A172 (cell line): ENCODE data around the gene ANK3. TPM values are rescaled to one million over a fixed set of nuclear protein-coding genes. Genes with fewer than 3 reads are reported as not detected.

ENCODE experiments used
- DNase-seq: peaks from one replicate; pipeline ENCODE4 v3.0.0-alpha.2; 2015; ENCODE audit warnings: low spot score
- total RNA-seq: library from RNA; depleted of rRNA; stranded (reverse); fragments of >200 nt; shearing (Covaris generic); gene quantifications from 2 replicates; pipeline ENCODE4 v1.2.3, GENCODE V29; 2014

The ANK3 gene
- total RNA-seq, 1 experiment from 2014 or later = 9.0 TPM

DNA sequence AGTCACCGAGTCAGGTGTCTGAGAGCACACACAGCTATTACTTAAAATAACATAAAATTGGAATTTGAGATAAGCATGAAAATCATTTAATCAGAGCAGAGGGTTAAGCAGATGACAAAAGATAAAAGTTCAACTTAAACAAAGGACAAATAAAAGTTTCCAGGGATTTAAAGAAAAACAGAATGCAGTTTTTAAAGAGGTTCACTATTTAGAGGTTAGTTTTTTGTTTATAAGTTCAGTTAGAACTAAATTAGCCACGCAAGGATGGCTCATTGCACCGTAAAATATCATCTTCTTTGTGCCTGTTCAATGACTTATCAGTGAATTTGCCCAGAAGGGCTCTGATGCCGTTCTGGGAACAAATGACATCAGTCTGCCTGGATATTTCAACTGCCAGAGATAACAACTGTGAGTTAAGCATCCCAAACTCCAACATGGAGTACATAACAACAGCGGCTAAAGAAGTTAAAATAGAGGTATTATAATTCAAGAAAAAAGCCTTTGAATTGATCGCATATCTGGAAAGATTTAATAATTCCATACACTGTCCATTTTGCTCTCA is 107.8 kb downstream of the ANK3 start:
- no peak for DNase-seq

DNA sequence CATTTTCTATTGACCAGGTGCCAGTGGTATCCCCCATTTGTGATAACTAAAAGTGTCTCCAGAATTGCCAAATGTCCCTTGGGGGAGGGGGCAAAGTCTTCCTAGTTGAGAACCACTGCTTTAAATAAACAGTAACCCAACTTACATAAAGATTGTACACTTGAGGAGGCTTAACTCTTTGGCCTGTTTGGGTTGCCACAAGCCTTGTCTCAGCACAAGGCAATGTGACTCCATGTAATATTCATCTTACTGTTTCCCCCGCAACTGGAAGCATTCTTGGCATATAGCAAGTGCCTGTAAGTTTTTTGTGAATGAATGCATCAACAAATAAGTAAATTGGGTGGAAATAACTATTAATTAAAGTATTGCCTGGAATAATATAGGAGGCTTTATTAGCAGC is 108.3 kb downstream of the ANK3 start:
- no peak for DNase-seq

DNA sequence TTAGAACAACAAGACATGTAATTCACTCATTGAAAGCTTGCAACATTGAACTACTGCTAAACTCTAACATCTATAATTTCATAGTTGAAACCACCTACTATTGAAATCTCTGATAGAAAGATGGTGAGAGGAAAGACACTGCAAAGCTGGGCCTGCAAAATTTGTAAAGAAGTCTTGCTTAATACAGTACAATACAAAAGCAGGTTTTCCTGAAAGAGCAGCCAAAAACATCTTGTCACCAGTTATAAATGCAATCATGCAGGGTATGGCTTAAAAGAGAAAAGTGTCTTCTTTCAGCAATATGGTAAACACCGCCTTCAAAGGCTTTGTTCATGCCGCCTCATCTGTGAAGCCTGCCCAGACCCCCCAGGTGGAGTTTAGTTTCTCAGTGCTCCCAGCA is 109.2 kb downstream of the ANK3 start:
- DNase-seq = no peak

DNA sequence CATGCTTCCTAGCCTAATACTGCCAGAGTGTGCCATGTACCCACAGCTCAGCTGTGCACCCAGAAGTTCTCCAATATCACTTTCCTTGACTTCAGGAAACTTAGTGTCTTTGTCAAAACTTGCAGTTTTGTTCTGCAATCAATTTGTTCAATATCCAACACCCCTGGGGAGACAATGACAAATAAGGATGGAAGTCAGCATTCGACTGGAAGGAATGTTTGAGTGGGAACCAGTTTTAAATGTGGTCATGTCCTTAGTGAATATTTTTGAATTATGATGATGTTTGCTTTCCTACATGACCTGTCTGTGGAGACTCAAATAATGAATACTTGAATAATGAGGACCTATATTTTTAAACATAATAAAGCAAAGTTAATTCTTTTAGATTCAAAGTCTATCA is 112.0 kb downstream of the ANK3 start:
- DNase-seq = no peak

DNA sequence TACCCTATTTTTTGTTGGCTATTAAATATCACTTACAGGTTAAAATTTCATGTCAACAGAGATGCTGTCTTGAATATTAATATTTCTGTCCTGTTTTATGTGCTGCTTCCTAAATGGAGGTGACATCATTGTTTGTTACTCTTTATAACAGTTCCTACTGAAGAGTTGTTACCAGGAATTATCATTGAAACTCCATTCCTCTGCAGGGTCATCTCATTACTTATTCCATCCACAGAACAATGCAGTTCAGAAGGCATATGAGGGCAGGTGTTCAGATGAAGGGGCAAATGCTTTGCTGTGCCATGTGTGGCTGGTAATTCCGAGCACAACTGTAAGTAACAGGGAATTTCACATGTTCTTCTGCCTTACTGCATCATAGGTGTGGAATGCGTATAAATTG is 113.4 kb downstream of the ANK3 start:
- no peak for DNase-seq

DNA sequence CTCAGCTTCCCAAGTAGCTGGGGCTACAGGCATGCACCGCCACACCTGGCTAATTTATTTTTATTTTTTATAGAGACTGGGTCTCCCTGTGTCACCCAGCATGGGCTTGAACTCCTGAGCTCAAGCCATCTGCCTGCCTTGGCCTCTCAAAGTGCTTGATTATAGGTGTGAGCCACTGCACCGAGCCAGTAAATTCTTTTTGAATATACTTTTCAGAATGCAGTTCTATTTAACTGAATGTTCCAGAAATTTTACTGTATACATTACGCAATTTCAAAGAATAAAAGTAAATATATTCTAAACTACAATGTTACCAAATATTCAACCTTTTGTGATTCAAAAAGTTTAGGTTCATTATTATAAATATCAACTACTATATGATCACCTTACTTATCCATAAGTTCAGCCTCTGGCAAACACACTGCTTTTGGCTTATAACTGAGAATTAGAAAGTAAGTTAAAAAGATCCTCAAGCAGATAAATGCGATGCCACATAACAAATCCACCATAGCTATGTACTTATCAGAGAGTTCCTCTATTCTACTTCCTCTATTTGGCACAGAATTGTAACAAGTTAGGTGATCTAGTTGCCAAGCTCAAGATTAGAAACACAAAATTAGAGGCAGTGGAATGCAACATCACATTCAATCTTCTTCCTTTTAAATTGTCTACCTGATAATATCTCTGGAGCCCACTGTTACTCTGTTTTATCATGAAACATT is 118.2 kb downstream of the ANK3 start:
- DNase-seq = no peak

DNA sequence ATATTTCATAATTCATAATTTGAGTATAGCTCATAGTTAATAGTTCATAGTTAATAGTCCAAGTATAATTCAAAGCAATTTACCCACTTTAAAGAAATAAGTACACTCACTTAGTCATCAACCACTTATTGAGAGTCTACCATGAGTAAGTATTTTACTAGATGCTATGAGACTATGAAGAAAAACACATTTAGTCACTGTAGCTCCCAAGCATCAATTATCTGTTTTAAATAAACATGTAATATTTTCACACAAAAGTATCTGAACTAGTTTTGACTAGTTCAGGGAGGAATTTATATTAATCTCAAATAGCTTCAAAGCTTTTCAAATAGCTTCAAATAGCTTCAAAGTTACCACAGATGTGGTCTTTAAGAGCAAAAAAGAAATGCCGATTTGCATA is 119.2 kb downstream of the ANK3 start:
- DNase-seq = peak; percentile 10

DNA sequence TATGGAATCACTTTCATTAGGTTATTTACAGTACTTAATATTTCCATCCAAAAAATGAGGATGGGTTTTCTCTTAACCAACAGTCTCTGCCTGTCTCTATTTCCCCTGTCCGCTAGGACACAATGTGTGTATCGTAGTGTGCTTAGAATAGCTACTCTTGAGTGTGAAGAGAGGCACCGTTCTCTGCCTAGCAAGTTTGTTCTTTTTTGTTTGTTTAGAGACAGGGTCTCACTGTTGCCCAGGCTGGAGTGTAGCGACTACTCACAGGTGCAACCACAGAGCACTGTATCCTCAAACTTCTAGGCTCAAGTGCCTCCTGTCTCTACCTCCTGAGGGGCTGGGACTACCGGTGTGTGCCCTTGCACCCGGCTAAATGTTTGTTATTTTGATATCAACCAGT is 121.9 kb downstream of the ANK3 start:
- DNase-seq = no peak

DNA sequence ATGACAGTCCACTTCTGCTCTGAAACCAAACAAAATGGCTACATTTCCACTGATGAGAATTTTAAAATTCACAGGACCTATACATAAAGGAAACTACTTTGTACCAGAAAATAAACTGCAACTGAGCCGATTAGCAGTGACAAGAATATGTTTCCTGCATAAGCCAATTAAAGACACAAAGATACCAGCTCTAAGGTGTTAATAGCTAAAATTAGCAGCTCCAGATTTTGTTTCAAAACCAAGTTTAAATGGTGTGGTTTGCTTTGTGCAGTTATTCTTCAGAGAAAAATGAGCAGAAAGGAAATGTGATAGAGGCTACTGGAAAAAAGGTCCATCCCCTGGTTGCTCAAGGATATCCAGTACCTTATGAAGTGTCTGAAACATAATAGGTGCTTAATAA is 123.2 kb downstream of the ANK3 start:
- DNase-seq = no peak

DNA sequence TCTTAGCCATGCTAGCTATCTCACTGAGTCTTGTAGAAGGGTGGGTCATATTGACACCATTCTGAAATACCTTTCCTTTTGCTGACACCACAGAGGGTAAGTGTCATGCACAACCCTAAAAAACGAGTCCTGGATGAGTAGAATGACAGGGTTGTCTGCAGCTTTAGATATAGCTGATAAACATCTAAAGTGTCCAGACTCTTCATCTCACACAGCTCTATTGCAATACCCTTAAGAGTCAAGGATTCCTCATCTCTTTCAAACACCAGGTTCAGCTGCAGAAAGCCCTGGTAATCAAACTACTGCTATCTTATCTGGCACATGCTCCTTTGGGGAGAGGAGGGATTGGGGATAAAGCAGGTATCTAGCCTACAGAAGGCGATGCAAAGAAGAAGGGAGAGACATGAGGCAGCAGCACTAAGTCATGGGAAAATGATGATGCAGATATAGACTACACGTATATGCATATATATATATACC is 127.0 kb downstream of the ANK3 start:
- DNase-seq = no peak

DNA sequence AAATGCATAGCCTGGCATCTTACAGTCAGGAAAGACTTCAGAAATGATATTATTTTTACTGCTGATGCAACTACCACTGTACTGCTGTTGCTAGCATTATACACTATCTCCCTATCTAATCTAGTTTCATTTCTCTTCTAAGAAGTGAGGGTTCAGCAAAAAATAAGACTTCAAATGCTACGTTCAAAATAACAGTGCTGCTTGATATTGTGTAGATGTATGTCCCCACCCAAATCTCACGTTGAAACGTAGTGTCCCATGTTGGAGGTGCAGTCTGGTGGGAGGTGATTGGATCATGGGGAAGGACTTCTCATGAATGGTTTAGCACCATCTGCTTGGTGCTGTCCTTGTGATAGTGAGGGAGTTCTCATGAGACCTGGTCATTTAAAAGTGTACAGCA is 129.4 kb downstream of the ANK3 start:
- DNase-seq = no peak

DNA sequence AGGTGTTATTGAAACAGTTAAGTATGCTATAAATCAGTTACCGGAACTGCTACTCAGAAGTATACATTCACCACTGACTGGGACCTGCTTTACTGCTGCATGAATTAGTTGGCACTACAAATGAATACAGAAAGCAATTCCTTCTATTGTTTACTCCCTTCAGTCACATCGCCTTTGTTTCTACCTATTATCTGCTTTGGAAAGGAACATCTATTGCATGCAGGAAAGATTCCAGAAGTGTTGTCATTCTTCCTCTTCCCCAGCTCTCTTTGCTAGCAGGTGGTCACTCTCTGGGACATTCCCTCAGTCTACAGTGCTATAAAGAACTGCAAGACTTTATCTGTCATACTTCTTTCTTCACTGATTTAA is 131.3 kb downstream of the ANK3 start:
- no peak for DNase-seq

DNA sequence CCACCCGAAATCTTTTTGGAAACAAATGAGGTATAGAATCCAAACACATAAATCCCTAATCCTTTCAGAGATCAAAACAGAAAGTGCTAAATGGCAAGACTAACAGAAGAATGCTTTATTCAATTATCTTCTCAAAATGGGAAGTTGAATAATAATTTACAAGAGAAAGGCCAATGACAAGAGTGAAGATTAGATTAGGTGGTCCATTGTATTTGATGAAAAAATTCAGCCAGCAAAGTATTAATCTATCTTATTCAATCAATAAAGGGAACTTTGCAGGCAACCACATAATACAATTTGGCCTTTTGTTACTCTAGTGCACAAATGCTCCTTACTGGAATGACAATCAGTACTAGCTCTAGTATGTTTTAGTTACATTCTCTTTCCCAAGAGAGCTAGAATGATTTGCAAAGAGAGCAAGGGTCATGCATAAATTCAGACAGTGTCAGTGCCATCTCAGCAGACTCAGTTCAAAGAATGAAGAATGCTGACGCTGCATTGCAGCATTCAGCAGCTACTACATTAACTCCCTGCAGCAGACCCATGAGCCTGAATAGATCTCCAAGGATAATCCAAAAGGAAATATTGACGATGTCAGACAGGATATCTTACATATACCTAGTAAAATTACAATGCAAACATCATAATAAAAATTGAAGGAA is 131.8 kb downstream of the ANK3 start:
- no peak for DNase-seq

DNA sequence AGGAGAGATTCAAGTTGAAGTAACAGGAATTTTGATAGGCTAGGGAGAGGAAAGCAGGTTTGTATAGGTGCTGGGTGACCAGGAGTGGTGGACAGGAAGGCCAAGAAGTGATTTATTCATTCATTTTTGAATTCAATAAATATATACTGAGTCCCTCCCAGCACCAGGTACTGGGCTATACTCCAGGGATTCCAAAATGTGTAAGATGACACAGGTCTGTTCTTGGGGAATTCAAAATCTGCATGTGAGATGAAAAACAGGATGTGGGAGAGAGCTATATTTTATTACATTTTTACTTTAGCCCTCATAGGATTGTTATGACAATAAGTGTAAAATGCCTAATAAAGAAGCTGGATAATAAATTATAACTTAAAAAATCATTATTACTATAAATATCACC is 134.9 kb downstream of the ANK3 start:
- DNase-seq = no peak

DNA sequence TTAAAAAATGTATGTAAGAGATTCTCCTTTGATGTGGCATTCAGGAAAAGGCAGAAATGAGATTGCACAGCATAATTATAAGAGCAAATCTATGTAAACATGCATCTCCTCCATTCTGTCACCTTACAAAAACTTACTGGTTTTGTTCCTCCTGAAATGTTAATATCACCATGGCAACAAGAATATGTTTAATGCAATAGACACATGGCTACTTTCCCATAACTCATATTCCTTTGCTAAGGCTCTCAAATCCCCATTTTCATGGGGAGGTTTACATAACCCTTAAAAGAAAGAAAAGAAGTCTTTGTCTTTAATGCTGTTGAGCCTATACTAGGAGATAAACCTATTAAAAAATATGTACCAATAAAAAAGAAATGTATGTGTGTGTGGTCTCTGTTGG is 136.2 kb downstream of the ANK3 start:
- no peak for DNase-seq

DNA sequence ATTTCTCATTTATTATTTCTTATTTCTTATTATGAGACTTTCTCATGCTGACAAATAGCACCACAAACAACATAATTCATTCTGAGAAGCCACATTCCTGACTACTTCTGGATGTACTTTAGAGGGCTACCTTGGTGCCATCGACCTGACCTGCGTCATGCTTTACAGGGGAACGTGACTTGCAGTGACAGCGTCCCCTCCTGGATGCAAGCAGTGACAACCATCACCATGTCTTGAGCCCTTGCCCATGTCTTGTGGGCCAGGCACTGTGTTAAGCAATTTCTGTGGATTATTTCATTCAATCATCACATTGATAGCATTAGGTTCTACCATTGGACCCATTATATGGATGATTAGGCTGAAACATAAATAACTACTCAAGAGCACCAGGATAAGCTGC is 137.0 kb downstream of the ANK3 start:
- DNase-seq = no peak

DNA sequence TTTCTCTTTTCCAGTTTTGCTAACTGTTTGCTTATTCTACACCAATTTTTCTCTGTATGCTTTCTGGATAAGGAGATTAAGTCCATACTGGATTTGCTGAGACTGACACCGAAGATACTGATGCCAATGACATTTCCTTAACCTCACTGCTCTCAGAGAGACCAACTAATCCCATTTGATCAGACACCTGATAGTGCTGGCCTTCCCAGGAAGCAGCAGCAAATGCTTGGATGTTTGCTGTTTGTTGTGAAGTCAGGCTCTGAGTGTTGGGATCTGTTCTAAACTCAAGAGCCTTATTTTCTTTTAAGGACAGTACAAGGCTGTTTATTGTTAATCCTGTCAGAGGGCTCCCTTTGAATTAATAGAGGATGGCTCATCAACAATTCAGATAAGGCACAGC is 143.3 kb downstream of the ANK3 start:
- DNase-seq = no peak

DNA sequence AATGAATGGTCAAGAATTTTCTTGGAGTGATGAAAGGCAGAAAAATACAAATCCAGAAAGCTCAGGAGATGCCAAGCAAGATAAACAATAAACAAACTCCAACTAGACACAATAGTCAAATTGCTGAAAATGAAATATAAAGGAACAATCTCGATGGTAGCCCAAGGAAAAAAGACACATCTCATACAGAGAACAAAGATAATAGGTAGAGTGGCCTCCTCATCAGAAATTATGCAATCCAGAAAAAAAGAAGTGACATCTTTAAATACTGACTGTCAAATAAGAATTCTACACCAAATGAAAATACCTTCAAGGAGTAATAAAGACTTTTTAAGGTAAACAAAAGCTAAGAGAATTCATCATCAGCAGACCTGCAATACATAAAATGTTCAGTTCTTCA is 150.4 kb downstream of the ANK3 start:
- no peak for DNase-seq

DNA sequence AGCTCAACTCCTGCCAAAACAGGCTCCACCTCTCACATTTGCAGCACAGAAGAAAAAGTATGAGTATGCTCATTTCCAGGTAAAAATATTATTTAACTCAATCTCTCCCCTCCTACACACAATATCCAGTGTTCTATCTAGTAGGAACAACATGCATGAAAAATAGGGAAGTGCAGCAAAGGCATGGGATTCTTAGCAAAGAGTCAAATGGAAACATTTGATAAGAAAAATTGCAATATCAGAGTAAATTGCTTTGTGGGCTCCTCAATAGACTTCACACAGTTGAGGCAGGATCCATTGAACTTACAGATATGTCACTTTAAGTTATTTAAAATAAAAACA is 150.9 kb downstream of the ANK3 start:
- no peak for DNase-seq

DNA sequence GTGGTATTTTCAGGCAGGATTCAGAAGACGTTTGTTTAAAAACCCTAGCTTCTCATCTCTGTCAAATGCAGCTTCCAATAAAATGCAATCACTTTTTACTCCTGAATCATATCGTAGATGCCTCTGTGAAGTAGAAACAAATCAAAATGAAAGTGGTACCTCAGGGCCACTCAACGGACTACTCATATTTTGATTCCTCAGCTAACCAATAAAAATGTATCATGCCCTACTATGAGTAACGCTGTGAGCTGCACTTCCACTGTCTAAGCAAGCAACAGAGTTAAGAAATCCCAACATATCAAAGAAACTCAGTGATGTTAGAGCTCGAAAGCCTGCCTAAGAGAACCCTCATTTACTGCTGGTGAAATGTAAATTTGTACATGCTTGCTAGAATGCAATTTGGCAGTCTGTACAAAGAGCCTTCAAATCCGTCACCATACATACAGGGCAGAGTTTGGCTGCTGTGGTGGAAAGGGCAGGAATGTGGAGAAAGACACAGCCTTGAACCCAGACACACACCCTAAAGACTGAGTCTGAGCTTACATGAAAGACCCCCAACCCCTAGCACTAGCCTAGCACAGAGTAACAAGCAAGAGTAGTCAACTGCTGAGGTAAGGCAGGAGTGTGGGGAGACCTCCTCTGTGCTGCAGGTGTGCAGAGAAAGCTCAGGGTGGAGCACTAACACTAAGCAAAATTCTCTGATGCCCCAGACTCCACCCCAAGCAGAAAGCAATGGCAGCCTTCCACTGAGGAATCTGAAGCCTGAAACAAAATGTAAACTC is 151.5 kb downstream of the ANK3 start:
- DNase-seq = peak; percentile 79

DNA sequence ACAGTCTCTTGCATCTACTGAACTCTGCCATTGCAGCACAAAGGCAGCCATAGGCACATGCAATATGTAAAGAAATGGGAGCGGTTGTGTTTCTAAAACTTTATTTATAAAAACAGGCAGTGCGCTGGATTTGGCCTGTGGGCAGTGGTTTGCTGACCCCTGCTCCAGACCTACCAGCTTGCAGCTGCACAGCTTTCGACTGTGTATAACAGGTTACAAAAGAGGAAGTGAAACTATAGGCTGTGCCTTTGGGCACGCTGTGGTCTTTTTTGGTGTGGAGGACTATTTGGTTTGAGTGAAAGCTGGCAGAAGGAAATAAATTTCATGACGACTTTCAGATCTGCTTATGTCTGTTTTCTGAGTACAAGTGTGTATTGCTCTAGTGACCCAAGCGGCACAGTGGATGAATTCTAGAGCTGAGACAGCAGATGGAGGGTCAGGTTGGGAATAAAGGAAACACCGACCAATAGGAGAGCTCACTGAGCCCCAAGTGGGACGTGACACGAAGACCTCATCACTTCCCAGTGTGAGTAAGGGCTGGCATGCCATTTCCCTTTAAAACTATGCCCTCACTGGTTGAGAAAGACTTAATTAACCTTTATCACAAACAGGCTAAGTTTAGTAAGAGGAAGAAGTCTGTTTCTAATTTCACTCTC is 152.7 kb downstream of the ANK3 start:
- DNase-seq = peak; percentile 60

DNA sequence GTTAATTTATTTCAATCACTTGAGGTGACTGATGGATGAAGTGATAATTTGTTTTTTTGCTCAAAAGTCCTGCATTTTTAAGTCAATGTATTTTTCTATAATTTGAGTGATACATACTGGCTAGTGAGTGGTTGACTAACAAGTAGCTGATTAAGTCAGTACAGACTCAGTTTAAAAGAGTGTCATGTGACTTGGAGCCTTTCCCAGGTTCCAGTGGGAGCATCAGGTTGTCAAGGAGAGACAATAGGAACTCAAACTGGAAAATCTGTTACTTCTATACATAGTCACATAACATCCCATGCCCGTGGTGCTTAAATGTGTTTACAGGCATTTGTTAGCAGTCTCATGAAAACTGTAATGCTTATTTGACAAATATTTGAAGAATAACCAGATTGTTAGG is 154.7 kb downstream of the ANK3 start:
- DNase-seq = peak; percentile 25
